Measurements from ENCODE around the gene RNASEH2A. TPM values are rescaled to one million over a fixed set of nuclear protein-coding genes. Genes with fewer than 3 reads are reported as not detected.

RNASEH2A gene
- total RNA-seq, 2 experiments from 2014 or later: 1.5 to 2.7 TPM

DNA sequence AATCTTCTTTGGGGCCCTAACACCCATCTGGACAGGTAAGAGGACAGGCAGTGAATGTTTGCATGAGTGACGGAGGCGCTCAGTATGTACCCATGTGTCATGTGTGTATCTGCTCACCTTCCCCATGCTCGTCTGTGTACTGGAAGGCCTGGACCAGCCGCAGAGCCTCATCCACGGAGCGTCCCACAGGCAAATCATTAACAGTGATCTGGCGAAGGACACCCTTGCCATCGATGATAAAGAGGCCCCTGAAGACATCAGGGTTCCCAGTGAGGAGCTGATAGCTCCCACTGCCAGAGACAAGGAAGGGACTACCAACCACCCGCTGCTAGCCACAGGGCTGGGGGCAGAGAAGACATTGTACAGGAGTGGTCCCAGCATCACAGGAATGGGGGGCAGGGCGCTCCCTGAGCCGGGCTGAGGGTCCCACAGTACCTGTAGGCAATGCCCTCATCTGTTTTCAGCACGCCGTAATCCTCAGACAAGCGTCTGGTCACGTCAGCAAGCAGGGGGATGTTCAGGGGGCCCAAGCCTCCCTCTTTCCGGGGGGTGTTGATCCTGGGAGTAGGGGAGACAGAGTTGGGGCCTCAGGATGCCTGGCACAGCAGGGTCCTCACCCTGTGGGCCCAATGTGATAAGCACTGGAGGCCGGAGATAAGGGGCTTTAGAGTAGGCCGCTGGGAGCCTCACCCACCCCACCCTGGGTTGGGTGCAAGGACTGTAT lies 6.5 kb upstream of the RNASEH2A start:
- H3K27me3 Mint-ChIP-seq: no peaks in the 10 kb centered on the region
- DNase-seq (peak in 1 of 14 experiments; percentile 29), ATAC-seq (ENCODE audit: poor library complexity) (no peak)
- H3K9me3 Mint-ChIP-seq: no peaks in the 10 kb centered on the region
- H3K27ac ChIP-seq (ENCODE audit: low read depth in 1 of 2, low read length in 2 of 2): no peak overlapping the region
- H3K9me3 ChIP-seq (ENCODE audit: control insufficient read depth in 1 of 2, insufficient read depth in 1 of 2, low read length in 2 of 2): no peaks in the 10 kb centered on the region
- ChIA-PET CTCF (interaction anchor here (0.5 to 9.4 kb wide), 5 partner anchors 22 to 82 kb away, joined by 3 to 178 read pairs (median 8); partner anchors contain the start of gene HOOK2), POLR2A (interaction anchor here (0.8 to 4.2 kb wide), 4 partner anchors 8 to 62 kb away, joined by 4 to 40 read pairs (median 6); partner anchors contain the start of genes GET3 and JUNB)
- H3K4me3 ChIP-seq (ENCODE audit: low read length): no peak overlapping the region
- no peak overlapping the region for H3K27ac Mint-ChIP-seq
- peaks cover 33% of the 10 kb centered on the region for H3K4me1 Mint-ChIP-seq (ENCODE audit: low read depth)
- peak overlapping the region; percentile 91 for H3K4me3 Mint-ChIP-seq
- peaks cover 20% of the 10 kb centered on the region for H3K36me3 Mint-ChIP-seq (ENCODE audit: low read depth)
- H3K4me1 ChIP-seq (ENCODE audit: insufficient read depth, low read length): peaks cover 47% of the 10 kb centered on the region
- H3K27me3 ChIP-seq (ENCODE audit: control insufficient read depth in 1 of 2, insufficient read depth in 2 of 2, low read length in 2 of 2): no peaks in the 10 kb centered on the region
- peaks cover 23% of the 10 kb centered on the region for H3K36me3 ChIP-seq (ENCODE audit: insufficient read depth, low read length)
- TF ChIP-seq CTCF (IDR thresholded peaks at IDR 0.05): no peak
- intact Hi-C loops (cut with DNase I, micrococcal nuclease): loop anchor here in 1 of 2 experiments (5.0 to 10.0 kb wide), 2 partner anchors 123 to 135 kb away; partner anchors contain the start of genes CALR and FARSA

- Mint-ChIP-seq H3K27ac (peak overlapping the region; percentile 61), H3K27me3 (no peaks in the 10 kb centered on the region), H3K4me3 (peak overlapping the region; percentile 91), H3K4me1 (ENCODE audit: low read depth) (peaks cover 31% of the 10 kb centered on the region), H3K36me3 (ENCODE audit: low read depth) (peaks cover 20% of the 10 kb centered on the region), H3K9me3 (no peaks in the 10 kb centered on the region)
- H3K9me3 ChIP-seq (ENCODE audit: control insufficient read depth in 1 of 2, insufficient read depth in 1 of 2, low read length in 2 of 2): no peaks in the 10 kb centered on the region
- ChIA-PET CTCF (interaction anchor here (2.2 to 2.6 kb wide), 2 partner anchors 23 to 43 kb away, joined by 8 to 12 read pairs; no protein-coding TSS in a partner anchor), POLR2A (interaction anchor here (0.7 to 4.2 kb wide), 4 partner anchors 8 to 22 kb away, joined by 3 to 40 read pairs (median 6); partner anchors contain the start of gene JUNB)
- ATAC-seq (ENCODE audit: poor library complexity): no peak
- DNase-seq: peak in 1 of 14 experiments; percentile 38
- TF ChIP-seq CTCF (IDR thresholded peaks at IDR 0.05): no peak
- peaks cover 42% of the 10 kb centered on the region for H3K4me1 ChIP-seq (ENCODE audit: insufficient read depth, low read length)
- peak overlapping the region; percentile 99 for H3K4me3 ChIP-seq (ENCODE audit: low read length)
- peaks cover 23% of the 10 kb centered on the region for H3K36me3 ChIP-seq (ENCODE audit: insufficient read depth, low read length)
- H3K27me3 ChIP-seq (ENCODE audit: control insufficient read depth in 1 of 2, insufficient read depth in 2 of 2, low read length in 2 of 2): no peaks in the 10 kb centered on the region
- no peak overlapping the region for H3K27ac ChIP-seq (ENCODE audit: low read depth in 1 of 2, low read length in 2 of 2)
- intact Hi-C loops (cut with DNase I, micrococcal nuclease): loop anchor here in 1 of 2 experiments (10.0 kb wide), 1 partner anchor 134 kb away; the partner anchor contains the start of genes CALR and FARSA
Observed at GRCh38 chr19:12800466-12800770, 6.0 kb upstream of the RNASEH2A start.

- H3K27ac ChIP-seq (ENCODE audit: low read depth in 1 of 2, low read length in 2 of 2): peak overlapping the region; percentile 36 to 64
- H3K4me1 ChIP-seq (ENCODE audit: insufficient read depth, low read length): peaks cover 39% of the 10 kb centered on the region
- Mint-ChIP-seq H3K4me1 (ENCODE audit: low read depth) (peaks cover 28% of the 10 kb centered on the region), H3K27ac (peak overlapping the region; percentile 61), H3K36me3 (ENCODE audit: low read depth) (peaks cover 19% of the 10 kb centered on the region), H3K27me3 (no peaks in the 10 kb centered on the region), H3K9me3 (no peaks in the 10 kb centered on the region), H3K4me3 (peak overlapping the region; percentile 91)
- intact Hi-C loops (cut with DNase I, micrococcal nuclease): loop anchor here in 1 of 2 experiments (10.0 kb wide), 1 partner anchor 134 kb away; the partner anchor contains the start of genes CALR and FARSA
- H3K9me3 ChIP-seq (ENCODE audit: control insufficient read depth in 1 of 2, insufficient read depth in 1 of 2, low read length in 2 of 2): no peaks in the 10 kb centered on the region
- peak in 3 of 14 experiments; percentile 38 to 52 (median 40) for DNase-seq
- H3K27me3 ChIP-seq (ENCODE audit: control insufficient read depth in 1 of 2, insufficient read depth in 2 of 2, low read length in 2 of 2): no peaks in the 10 kb centered on the region
- ChIA-PET CTCF (interaction anchor here (0.7 to 2.6 kb wide), 5 partner anchors 23 to 46 kb away, joined by 3 to 12 read pairs (median 3); no protein-coding TSS in a partner anchor), POLR2A (interaction anchor here (0.7 to 4.2 kb wide), 4 partner anchors 9 to 23 kb away, joined by 3 to 40 read pairs (median 6); partner anchors contain the start of gene JUNB)
- no peak for TF ChIP-seq CTCF (IDR thresholded peaks at IDR 0.05)
- peaks cover 23% of the 10 kb centered on the region for H3K36me3 ChIP-seq (ENCODE audit: insufficient read depth, low read length)
- no peak for ATAC-seq (ENCODE audit: poor library complexity)
- H3K4me3 ChIP-seq (ENCODE audit: low read length): peak overlapping the region; percentile 99
Observed at GRCh38 chr19:12800923-12801465, 5.4 kb upstream of the RNASEH2A start.

Data from CD4-positive, alpha-beta T cell (primary cell).